ENCODE data around the gene PKNOX2.
A peak's percentile ranks its signal among the peaks of the same experiment; 100 is the strongest.

The PKNOX2 gene

GRCh38 chr11:125180413-125181305 lies 16.1 kb downstream of the PKNOX2 start:
- no peak overlapping the region for H3K4me3 ChIP-seq (ENCODE audit: control insufficient read depth, low read depth, low read length)
- no peak for TF ChIP-seq CTCF (conservative IDR thresholded peaks at IDR 0.05; ENCODE audit: control insufficient read depth, insufficient read depth, low read depth, low read length)
- DNase-seq (ENCODE audit: low read depth) = peak; percentile 15

- DNase-seq (ENCODE audit: low read depth) = no peak
- no peak overlapping the region for H3K4me3 ChIP-seq (ENCODE audit: control insufficient read depth, low read depth, low read length)
- TF ChIP-seq CTCF (conservative IDR thresholded peaks at IDR 0.05; ENCODE audit: control insufficient read depth, insufficient read depth, low read depth, low read length) = no peak
Observed at GRCh38 chr11:125182573-125182972, 18.0 kb downstream of the PKNOX2 start.

GRCh38 chr11:125183641-125184040 lies 19.1 kb downstream of the PKNOX2 start:
- no peak overlapping the region for H3K4me3 ChIP-seq (ENCODE audit: control insufficient read depth, low read depth, low read length)
- no peak for DNase-seq (ENCODE audit: low read depth)
- no peak for TF ChIP-seq CTCF (conservative IDR thresholded peaks at IDR 0.05; ENCODE audit: control insufficient read depth, insufficient read depth, low read depth, low read length)

DNA sequence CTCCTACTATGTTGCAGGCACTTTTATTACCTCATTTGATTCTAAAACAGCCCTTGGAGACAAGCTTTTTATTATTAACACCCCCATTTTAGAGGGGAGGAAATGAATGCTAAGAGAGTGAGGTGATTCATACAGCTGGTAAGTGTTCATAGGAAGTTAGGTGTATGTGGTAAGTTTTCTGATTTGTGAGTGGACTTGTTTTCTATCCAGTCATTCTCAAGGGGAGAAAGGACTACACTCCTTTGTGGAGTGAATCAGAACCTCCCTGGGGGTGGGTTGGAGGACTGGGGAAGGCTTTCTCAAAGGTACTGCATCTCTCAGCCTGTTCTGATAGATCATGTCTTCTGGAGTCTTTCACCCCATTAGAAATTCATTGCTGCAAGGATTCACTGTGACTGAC lies 23.5 kb downstream of the PKNOX2 start:
- TF ChIP-seq CTCF (conservative IDR thresholded peaks at IDR 0.05; ENCODE audit: control insufficient read depth, insufficient read depth, low read depth, low read length) = no peak
- DNase-seq (ENCODE audit: low read depth) = no peak
- no peak overlapping the region for H3K4me3 ChIP-seq (ENCODE audit: control insufficient read depth, low read depth, low read length)

DNA sequence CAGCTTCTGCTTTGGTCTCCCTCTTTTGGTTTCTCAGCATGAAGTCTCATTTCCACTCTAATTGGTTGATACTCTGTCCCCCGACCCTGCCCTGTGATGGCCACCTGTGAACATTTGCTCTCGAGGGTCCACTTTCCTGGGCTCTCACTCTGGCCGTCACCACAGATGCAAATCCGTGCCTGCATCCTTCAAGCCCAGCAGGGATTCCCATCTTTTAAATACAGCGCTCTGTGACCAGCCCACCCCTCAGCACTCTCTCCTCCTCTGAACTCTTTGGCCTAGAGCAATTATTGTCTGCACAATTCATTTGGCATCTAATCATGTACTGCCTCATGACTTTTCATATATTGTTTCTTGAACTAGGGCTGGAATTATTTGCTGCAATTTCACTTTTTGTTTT lies 26.0 kb downstream of the PKNOX2 start:
- no peak for TF ChIP-seq CTCF (conservative IDR thresholded peaks at IDR 0.05; ENCODE audit: control insufficient read depth, insufficient read depth, low read depth, low read length)
- no peak for DNase-seq (ENCODE audit: low read depth)
- H3K4me3 ChIP-seq (ENCODE audit: control insufficient read depth, low read depth, low read length) = no peak overlapping the region

DNA sequence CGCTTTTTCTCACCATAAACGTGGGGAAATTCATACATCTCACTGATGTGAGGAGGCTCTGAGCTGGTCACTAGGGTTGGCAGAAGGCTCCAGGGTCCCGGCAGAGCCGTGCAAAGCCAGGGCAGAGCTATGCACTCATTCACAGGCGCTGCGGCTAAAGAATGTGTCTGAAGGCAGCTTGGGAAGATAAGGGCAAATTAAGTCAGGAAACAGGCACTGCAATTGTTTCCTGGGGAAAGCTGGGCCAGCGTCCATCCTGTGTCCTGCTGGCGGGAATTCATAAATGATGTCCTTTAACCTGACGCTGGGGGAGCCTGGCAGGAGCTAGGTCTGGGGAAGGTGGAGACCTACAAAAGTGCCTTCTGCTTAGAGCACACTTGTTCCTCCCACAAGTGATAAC lies 27.6 kb downstream of the PKNOX2 start:
- H3K4me3 ChIP-seq (ENCODE audit: control insufficient read depth, low read depth, low read length) = no peak overlapping the region
- TF ChIP-seq CTCF (conservative IDR thresholded peaks at IDR 0.05; ENCODE audit: control insufficient read depth, insufficient read depth, low read depth, low read length) = no peak
- no peak for DNase-seq (ENCODE audit: low read depth)

Measured in fibroblast of mammary gland (primary cell).